Hematopoietic multipotent progenitor cell treated with erythropoietin and hydrocortisone succinate and interleukin-3 and kit ligand, for 6 days (in vitro differentiated cells): ENCODE data around the gene CD36.
"Not testable (repeated sequence)": the region's sequence is repeated elsewhere in the genome, so short reads cannot be mapped to it uniquely, and the experiment has no call there.

Source experiments
- DNase-seq: peaks from one replicate; pipeline ENCODE4 v3.0.0-alpha.2; 2015

The CD36 gene

GRCh38 chr7:80656029-80656428 is 17.6 kb downstream of the CD36 start:
- no peak for DNase-seq

- DNase-seq: peak; percentile 74
Measured at GRCh38 chr7:80659120-80660055, 20.9 kb downstream of the CD36 start.

- DNase-seq: no peak
Measured at GRCh38 chr7:80660939-80661338, 22.5 kb downstream of the CD36 start.

GRCh38 chr7:80661729-80662128 is 23.3 kb downstream of the CD36 start:
- peak; percentile 42 for DNase-seq

DNA sequence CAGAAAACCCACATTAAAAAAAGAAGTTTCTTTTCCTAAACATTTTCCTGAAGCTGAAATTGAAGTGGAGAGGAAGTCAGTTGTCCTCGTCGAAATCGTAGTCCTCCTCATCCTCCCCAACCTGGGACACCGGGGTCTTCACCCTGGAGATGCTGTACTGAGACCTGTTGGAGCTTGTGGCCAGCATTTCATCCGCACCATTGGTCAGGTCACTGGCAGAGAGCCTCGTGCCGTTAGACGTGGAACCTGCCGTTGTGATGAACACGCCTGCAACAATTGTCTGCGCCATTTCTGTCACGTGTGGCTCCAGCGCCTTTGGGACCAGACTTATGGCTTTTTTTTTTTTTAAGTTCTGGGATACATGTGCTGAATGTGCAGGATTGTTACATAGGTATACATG is 23.8 kb downstream of the CD36 start:
- no peak for DNase-seq

- DNase-seq: no peak
Measured at GRCh38 chr7:80665526-80665925, 27.1 kb downstream of the CD36 start.

GRCh38 chr7:80666376-80666775 is 27.9 kb downstream of the CD36 start:
- no peak for DNase-seq

DNA sequence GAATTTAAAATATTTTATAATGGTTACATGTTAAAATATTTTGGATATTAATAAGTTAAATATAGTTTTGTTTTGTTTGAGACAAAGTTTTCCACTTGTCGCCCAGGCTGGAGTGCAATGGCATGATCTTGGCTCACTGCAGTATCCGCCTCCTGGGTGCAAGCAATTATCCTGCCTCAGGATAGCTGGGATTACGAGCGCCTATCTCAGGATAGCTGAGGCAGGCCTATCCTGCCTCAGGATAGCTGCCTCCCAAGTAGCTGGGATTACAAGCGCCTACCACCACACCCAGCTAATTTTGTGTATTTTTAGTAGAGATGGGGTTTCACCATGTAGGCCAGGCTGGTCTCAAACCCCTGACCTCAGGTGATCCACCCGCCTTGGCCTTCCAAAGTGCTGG is 30.9 kb downstream of the CD36 start:
- DNase-seq: not testable (repeated sequence)

DNA sequence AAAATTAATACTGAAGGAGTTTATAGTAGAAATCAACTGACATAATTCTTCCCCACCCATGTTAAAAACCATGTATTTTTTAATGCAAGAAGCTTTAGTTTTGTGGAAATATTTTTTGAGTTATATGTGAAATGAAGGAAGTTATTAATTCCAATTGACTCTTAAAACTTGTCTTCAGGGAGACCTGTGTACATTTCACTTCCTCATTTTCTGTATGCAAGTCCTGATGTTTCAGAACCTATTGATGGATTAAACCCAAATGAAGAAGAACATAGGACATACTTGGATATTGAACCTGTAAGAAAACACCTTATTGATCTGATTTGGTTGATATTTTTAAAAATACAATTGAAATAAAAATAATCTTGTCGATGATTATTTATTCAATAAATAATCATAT is 33.3 kb downstream of the CD36 start:
- no peak for DNase-seq

- no peak for DNase-seq
Measured at GRCh38 chr7:80675090-80675489, 36.6 kb downstream of the CD36 start.

DNA sequence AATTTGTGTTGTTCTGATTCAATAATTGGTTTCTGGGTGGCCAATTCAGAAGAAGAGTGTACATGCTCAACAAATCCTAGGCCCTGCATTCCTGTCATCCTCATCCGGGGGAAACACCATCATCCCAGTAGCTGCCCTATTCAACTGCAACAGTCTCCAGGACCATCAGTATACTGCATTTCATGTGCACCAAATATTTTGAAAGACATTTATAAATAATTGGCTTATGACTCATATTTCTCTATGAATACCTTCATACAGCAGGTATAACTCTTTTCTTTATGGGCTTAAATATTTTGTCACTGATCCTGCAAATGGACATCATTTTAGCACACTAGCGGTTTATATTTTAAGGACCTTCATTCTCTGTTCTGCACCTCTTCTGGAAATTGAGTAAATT is 38.0 kb downstream of the CD36 start:
- no peak for DNase-seq

DNA sequence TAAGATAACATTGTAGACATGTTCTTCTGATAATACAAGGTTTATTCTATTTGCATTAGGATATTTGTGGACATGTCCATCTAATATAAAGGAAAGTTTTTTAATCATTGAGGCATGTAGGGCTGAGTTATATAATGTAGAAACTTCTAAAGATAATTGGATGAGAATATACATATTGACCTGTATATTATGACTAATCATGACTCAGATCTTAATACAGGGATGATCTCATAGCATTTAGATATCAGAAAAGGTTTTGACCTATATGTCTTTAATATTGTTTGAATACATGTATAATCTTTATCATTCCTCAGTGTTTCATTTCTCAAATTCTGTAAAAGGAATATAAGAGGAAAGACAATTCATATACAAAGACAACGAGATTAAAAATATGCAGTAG is 39.2 kb downstream of the CD36 start:
- no peak for DNase-seq

DNA sequence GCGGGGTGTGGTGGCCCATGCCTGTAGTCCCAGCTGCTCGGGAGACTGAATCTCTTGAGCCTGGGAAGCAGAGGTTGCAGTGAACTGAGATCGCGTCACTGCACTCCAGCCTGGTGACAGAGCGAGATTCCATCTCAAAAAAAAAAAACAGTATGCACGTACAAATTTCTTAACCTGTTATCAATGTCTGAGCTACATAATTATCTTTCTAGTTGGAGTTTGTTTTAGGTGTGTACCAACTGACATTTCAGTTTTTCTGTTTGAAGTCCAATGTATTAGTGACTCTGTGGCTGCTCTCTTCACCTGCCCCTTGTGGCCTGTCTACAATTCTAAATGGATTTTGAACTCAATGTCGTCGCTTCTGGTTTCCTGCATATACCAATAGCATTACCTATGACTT is 40.3 kb downstream of the CD36 start:
- peak; percentile 39 for DNase-seq

DNA sequence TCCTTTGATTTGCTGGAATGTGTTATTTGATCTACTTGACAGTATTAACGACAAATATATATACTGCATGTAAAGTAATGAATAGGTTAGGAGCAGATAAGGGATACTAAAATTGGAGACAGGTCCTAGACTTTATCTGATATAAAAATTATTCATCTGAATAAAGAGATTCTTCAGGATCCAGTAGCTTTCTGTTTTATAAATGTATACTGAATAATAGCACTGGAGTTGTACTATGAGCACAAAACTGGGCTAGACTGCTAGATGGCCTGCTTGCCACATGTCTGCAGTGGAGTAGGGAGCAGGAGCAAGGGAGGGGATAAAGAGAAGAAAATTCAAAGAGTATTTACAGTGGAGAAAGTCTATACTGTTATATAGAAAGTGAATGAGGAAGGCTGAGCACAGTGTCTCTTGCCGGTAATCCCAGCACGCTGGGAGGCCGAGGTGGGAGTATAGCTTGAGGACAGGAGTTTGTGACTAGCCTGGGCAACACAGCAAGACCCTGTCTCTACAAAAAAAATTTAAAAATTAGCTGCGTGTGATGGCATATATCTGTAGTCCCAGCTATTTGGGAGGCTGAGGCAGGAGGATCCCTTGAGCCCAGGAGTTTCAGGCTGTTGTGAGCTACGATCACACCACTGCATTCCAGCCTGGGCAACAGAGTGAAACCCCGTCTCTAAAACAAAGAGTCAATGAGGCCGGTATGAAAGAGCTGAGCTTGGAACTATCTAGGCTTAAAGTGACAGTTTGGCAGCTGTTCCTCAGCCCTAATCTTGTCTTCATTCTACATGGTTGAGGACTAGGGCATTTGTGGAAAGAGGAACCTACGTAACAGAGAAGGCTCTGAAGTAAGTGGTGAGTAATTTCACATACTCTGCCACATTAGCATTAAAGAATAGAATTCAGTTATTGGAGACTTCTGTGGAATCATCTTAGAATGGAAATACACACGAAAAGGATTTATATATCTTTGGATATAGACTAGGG is 41.8 kb downstream of the CD36 start:
- peak; percentile 78 for DNase-seq

GRCh38 chr7:80681272-80681885 is 42.9 kb downstream of the CD36 start:
- DNase-seq: peak; percentile 86

DNA sequence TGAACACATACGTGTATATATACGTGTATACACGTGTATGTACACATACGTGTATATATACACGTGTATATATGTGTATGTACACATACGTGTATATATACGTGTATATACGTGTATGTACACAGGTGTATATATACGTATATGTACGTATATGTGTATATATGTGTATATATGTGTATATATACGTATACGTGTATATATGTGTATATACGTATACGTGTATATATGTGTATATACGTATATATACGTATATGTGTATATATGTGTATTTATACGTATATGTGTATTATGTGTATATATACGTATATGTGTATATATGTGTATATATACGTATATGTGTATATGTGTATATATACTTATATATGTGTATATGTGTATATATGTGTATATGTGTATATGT is 44.3 kb downstream of the CD36 start:
- DNase-seq: no peak

- no peak for DNase-seq
Measured at GRCh38 chr7:80686576-80686975, 48.1 kb downstream of the CD36 start.

GRCh38 chr7:80699045-80699638 is 60.7 kb downstream of the CD36 start:
- DNase-seq: peak; percentile 82

GRCh38 chr7:80699721-80700256 is 61.3 kb downstream of the CD36 start:
- no peak for DNase-seq

DNA sequence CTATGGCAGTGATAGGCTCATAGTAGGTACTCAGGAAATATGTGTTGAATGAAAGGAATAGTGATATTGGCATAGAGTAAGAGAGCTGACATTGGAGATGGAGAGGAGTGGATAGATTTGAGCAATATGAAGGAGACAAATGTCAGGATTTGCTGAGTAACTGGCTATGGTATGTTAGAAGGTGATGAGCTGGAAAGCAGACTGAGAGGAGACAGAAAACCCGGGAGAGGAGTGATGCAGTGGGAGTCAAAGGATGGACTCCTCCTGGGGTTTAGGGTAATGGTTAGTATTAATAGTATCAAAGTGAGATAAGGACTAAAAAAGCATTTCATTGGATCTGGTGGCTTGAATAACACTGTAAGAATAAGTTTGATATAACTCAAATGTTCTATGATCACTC is 64.8 kb downstream of the CD36 start:
- DNase-seq: no peak

DNA sequence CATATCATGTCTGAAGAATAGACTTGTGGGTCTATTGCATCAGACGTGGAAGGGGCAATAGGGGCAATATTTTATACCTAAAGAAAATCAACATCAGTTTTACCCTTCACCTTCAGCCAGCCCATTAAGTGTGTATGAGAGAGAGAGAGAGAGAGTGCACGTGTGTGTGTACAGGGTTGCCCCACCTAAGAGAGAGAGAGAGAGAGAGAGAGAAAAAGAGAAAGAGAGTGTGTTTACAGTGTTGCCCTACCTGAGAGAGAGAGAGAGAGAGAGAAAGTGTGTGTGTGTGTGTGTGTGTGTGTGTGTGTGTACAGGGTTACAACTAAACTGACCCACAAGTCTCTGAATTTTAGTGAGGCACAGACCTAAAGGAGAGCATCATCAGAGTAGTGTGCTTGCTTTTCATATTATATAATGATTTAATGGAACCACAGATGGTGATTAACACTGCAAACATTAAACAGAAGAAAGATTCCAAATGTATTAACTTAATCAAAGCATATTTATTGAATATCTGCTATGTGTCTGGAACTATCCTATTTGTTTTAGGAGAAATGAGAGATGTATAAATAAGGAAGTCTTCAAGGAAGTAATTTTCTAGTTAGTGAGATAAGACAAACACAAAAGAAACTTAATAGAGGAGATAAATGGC is 66.8 kb downstream of the CD36 start:
- DNase-seq: no peak

GRCh38 chr7:80707318-80707717 is 68.9 kb downstream of the CD36 start:
- DNase-seq: no peak
